SHP77 treated with DMSO at 0.1 percent for 48 hours (cell line): ENCODE results near the gene RHEBL1.
A peak's percentile ranks its signal among the peaks of the same experiment; 100 is the strongest.
"Not testable (repeated sequence)": the region's sequence is repeated elsewhere in the genome, so short reads cannot be mapped to it uniquely, and the experiment has no call there.

ENCODE experiments used
- DNase-seq: peaks from one replicate; lab custom pipeline; 2025; lab: John Stamatoyannopoulos, UW

Gene RHEBL1

DNA sequence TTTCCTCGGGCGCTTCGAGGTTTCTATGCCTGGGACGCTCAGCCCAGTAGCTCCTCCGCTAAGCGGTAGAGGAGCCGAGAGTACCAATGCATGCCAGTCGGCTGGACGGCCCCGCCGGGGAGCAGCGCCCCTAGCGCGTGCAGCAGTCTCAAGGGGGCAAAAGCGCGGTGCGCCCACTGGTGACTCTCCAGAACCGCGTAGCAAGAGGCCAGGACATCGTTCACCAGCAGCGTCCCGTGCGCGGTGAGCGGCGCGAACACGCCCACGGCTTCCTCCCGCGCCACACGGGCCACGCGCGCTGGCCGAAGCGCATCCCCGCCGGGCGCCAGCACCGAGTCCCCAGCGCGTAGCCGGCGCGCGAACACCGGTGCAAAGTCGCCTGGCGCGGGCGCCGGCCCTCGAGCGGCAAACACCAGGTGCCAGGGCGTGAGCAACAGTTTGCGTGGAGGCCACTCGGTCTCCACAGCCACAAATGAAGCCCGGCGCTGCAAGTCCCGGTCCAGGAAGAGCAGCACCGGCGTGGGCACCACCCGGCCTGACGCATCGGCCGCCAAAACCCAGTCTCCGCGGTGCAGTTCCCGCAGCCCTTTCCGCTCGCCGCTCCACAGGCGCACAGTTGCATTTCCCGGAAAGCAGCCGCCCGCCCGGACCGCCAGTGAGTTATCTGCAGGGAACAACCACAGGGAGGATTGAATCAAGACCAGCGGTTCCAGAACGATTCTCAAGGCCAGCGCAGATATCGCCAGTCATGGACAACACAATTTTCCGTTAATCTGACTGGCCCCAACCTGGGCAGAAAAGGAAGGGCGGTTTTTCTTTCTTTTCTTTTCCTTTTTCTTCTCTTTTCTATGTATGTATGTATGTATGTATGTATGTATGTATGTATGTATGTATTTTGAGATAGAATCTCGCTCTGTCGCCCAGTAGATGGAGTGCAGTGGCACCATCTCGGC is 20.3 kb upstream of the RHEBL1 start:
- no peak for DNase-seq

DNA sequence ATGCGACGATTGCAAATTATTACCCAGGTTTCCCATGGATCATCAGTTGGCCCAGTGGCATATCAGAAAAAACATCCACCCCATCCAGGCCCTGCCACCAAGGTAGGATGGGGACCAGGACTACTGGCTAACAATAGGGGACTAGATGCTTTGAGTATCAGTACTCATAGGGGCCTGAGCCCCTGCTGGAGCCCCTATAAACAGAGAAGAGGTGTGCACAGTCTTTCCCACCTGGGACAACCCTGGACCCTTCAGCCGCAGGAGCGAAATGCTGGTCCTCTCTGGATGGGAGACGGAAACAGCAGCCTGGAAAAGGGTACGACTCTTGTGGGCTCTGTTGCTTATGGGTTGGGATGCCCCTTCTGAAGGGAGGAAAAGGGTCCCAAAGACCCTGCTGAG is 19.2 kb upstream of the RHEBL1 start:
- no peak for DNase-seq

DNA sequence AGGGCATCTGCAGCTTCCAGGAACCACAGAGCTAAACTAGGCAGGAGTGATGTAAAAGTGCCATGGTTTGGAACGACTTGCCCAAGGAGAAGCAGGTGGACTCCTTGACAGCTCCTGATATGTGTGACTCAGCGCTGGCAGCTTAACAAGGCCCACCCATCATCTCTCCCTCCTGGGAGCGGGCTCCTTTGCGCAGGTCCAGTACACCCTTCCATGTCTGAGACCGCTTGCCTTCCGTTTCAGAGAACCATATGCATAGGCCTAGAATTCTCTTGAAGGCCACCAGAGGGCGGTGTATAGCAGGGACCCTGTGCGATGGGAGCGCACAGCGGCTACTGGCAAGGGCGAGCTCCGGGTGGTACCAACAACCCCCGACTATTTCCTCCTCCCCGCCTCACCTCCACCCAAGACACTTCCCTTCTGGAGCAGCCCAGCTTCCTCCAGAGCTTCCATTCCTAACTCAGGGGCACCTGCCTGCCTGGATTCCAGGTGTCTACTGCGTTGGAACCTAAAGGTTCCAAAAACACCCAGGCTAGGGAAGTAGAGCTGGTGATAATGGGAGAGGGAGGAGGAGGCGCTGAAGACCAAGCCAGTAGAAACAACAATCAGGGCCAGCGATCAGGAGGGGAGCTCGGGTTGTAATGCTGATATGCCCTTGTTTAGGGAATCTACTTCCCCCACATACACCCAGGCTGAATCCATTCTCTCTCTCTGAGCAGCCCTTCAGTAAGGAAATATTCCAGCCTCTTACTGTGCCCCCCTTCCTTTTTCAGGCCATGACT is 18.6 kb upstream of the RHEBL1 start:
- peak; percentile 91 for DNase-seq

DNA sequence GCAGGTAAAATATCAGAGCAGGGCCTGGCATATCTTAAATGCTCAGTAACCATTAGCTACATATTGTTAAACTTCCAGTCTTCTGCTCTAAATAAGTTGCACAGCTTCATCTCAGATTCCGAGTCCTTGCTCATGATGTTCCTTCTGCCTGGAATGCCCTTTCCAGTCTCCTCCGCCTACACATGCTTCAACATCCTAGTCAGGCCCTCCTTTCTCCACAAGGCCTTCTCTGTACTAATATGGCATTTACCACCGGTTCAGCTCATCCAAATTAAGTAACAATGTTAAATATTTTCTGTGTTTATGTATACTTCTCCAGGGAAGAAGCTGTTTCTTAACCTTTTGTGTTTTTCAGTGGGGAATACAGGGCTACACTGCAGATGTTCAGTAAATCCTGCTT is 16.3 kb upstream of the RHEBL1 start:
- DNase-seq: no peak

DNA sequence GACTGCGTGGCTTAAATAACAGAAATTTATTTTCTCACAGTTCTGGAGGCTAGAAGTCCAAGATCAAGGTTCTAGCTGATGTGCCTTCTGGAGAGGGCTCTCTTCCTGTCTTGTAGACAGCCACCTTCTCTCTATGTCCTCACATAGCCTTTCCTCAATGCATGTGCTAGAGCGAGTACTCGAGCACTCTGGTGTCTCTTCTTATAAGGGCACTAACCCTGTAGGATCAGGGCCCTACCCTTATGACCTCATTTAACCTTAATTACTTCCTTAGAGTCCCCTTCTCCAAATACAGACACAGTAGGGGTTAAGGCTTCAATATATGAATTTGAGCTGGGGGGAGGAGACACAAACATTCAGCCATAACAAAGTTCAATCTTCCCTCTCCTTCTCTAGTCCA is 14.7 kb upstream of the RHEBL1 start:
- DNase-seq: no peak

DNA sequence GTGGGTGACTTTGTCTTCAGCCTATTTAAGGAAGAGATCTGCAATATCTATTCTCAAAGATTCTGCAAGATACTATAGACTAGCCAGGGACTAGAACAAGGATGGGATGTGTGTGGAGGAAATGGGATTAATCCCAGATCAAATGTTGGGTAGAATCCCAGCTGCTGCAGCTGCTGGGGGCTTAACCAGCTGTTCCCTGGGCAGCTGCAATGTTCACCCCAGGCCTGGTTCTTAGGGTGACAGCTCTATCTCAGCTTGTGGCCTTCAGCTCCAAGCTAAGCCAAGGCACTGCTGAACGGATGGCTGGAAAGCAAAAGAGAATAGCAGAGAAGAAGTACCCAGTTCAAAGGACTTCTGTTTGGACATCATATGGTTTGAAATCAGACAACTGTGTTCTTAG is 10.0 kb upstream of the RHEBL1 start:
- DNase-seq: no peak

DNA sequence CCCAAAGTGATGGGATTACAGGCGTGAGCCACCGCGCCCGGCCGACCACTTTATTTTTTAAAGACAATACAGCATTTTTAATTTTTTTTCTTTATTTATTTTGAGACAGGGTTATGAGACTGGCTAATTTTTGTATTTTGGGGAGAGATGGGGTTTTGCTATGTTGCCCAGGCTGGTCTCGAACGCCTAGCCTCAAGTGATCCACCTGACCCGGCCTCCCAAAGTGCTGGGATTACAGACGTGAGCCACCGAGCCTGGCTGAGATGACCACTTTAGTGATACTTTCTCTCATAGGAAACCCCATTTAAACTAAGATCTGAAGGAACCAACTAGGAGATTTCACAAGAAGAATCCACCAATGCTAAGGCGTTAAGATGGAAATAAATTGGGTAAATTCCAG is 1.2 kb upstream of the RHEBL1 start:
- DNase-seq: no peak

DNA sequence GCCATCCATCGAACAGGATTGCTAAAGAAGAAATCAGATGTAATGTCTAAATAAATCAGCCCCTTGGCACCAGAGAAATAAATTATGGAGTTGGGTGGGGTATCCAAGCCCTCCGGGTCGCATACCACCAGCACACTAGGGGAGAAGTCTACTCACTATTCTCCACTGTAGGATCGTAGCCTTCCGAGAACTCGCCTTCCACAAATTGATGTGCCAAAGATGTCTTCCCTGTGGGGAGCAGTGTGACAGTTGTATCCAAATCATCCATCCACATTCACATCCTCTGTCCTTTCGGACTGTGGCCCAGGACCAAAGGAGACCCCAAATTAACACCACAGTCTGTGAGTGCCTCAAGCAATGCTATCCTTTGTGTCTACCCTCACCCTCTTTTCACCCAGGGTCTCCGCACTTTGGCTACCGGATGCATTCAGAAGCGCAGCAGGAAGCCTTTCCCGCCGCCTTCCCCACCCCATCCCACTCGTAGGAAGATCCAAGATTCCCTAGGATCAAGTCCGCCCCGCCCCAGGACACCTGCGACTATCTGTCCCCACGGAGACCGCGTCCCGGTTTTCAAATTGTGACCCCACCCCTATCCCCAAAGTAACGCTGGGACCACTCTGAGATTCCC is 786 bp downstream of the RHEBL1 start:
- DNase-seq: no peak

DNA sequence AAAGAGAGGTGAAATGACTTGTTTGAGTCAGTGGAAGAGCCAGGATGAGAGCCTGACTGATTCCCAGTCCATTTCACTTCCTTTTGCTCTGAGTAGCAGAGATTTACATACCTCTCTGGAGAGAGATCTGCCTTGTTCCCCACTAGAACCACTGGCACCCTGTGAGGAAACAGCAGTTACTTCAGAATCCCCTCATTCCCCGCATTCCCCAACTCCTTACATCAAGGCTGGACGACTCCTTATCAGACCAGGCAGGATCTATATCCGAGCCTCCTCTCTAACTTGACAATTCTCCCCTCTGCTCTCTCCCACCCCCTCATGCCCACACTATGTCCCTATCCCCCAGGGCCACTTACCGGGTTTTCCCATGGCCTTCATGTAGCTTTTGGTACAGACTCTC is 3.7 kb downstream of the RHEBL1 start:
- no peak for DNase-seq

DNA sequence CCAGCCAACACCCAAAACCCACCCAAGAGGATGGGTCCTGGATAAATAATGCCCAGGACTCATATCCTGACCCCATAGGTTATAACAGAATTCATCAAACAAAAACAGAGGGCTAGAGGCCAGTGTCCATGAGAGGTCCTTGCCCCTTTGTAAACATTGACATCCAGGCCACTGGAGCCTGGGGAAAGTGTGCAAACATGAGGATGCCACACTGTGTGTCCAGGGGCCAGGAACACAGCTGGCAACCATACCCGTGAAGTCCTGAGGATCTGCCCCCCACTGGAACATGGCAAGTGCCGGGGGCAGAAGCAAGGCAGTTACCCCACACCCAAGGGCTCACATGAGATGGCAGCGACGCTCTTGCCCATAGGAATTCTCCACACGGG is 5.0 kb downstream of the RHEBL1 start:
- no peak for DNase-seq

DNA sequence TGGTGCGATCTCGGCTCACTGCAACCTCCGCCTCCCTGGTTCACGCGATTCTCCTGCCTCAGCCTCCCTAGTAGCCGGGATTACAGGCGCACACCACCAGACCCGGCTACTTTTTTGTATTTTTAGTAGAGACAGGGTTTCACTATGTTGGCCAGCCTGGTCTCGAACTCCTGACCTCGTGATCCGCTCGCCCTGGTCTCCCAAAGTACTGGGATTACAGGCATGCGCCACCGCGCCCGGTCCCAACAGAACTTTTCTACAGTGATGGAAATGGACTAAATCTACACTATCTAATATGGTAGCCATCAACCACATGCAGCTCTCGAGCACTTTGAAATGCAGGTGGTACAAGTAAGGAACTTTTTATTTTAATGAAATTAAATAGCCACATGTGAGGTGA is 7.9 kb downstream of the RHEBL1 start:
- not testable (repeated sequence) for DNase-seq

DNA sequence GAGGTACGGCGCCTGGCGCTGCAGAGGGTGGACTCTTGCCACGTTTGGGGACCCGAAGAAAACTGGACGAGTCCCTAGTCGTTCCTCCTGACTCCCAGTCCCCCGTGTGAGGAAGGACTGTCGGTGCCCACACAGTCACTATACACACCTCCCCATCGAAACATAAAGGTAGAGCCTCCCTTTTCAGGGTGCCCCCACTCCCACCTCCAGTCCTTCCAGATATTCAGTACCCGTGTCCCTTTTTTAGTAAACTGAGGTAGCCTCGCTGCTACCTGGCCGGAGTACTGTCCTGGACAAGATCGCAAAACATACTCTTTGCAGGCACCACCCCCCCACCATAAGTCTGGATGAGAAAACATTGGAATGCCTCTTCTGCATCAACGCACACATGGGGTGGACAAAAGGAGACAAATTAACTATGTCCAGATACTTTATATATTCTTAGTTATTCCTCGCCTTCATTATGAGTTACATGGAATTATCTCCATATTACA is 8.6 kb downstream of the RHEBL1 start:
- no peak for DNase-seq

DNA sequence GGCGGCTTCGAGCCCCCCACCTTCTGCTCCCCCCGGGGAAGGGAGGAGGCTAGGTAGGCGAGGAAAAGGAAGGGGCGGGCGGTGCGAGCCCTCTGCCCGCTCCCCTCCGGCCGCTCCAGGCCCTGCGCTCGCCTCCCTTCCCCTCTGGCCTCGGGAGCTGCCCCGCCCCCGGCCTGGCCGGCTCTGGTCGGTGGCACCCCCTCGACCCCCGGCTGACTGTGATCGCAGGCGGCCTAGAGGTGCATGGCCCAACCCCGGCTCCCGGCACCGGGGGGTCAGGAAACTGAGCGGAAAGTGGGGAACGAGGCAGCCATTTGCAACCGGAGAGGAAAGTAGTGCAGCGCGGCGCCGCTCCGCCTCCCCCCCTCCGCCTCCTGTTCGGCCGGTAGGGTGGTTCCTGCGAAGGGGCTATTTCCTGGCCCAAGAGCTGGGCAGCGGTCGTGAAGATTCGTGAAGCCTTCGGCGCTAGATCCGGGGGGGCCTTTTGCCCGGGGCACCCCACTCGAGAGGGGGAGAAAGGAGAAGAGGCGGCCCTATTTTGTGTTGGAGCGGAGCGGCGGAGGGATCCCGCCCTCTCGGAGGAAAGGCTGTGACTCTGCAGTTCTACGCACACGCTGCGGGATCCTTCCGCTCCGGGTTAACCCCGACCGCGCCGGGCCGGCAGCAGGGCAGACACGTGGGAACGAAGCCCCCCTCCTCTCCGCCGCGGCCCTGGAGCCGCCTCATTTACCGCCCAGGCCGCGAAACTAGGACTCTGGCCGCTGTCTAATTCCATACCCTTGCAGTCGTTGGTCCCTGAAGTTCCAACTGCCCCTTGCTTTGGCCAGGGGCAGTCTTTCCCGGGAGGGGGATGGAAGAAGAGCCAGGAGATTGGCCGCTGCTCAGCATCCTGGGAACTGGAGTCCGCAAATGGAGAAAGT is 9.3 kb downstream of the RHEBL1 start, which contains the start of gene KMT2D:
TSS of gene KMT2D (minus strand) at position 558 of the 920 bp plus-strand sequence. CDS start 5,470 bp downstream, outside the sequence.
- peak; percentile 93 for DNase-seq

DNA sequence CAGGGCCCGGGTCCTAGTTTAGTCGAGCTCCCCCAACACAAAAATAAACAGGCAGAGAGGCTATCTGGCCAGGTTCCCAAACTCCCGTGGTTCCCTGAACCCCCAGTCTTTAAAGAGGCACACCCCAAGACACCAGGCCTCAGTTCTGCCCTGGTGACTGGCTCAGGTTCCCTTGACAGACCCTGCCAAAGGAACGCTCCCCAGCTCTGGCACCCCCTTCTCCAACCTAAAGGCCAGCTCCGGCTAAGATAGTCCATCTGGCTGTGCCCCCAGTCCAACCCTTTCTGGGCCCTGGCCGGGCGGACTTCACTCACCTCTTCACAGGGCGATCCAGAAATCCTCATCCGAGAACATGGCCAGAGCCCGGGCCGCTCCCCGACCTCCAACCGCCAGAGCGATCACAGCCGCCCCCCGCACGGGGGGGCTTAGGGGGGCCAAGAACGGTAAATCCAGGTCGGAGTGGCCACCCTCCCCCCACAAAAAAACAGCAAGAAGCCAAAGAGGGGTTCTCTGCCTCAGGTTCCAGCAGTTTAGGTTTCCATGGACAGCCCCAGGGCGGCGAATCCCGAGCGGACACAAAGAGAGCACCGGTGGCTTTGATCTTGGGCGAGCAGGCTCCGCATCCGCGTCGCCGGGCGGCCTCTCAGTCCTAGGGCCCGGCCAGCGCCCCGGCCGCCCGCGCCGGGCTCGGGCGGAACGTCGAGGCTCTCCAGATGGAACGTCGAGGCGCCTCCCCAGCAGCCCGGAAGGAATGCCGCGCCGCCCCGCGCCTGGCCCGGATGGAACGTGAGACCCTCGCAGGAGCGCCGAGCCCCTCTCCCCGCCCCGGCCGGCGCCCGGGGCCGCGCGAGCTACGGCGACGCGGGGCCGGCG is 10.2 kb downstream of the RHEBL1 start:
- DNase-seq: no peak

DNA sequence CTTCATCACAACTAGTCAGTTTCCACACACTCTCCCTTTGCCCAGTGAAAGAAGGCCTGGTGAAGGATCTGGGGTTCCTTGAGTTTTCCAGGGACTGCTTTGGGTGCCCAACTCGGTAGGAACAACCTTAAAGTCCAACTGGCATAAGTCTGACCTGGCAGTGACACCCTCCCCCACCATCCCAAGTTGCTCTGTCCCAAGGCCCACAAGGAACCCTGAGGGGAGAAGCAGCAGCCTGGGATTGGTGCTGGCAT is 10.8 kb downstream of the RHEBL1 start:
- DNase-seq: no peak

DNA sequence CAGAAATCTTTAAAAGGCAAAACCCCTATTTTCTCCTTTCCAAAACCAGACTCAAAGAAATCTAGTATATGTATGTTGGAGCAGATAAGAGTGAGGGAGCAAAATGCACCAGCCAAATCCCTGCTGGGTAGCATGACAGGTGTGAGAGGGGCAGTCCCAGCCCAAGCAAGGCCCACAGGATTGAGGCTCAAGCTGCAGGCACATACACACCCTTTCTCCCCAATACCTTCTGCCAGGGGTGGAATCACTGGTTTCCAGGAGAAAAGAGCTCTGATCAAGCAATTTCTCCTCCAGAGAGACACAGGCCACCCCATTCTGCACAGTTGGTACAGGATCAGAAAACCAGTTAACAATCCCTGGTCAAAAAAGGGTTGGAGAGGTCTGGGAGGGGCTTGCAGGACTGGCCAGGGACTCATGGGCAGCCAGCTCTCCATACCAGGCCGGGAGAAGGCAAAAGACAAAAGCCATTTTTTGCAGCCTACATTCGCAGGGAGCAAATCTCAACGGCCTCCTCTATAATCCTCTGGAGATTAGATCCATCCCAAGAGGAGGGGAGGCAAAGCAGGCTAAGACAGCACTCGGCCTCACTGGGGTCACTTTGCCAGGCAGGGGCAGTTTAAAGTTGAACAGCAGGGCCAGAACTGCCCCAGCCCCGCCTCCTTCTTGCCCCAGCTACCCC is 11.3 kb downstream of the RHEBL1 start:
- DNase-seq: no peak

DNA sequence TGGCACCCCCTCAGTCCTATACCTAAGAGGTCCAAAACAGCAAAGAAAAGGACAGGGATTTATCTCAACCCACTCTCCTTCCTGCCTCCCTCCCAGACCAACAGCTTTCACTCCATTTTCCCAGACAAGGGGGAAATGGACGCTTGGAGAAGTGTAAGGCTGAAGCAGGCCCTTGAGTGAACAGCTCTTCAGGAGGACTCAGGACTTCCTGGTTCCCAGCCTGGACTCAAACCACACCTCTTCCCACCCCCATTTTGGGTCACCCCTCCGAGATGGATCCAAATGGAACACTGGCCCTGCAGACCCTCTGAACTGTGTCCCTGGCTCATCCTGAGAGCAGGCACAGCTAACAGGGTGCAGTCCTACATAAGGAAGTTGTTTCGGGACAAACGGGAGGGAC is 11.9 kb downstream of the RHEBL1 start:
- no peak for DNase-seq

DNA sequence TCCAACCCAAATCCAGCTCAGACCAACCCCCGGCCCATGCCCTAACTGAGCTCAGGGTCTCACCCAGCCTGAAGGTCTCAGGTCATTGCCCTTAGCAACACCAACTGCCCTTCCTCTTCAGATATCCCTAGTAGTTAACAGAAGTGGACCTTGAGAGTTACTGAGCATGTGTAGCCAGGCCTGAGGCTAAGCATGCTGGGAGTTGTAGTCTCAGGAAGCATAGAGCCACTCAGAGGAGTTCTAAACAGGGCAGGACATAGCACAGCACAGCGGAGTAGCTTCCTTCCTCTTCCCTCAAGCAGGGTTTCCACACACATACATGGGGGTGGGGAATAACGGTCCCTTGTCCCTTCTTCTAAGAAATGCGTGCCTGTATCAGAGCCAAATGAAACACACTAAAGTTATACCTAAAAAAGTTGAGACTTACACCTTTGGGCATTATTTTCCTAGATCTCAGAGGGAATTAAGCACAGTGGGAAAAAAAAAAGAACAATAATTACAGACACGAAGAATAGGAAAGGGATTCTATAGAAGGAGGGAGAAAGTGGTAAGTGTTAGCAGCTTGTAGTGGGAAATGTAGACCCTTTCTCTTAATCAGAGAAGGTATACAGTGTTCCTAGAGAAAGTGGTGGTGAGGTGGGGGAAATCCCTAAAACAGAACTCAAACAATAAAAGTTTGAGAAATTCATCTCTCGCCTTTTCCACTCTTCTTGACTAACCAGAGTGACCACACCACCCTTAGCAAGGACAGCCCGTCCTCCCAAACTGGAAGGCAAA is 13.6 kb downstream of the RHEBL1 start:
- no peak for DNase-seq

DNA sequence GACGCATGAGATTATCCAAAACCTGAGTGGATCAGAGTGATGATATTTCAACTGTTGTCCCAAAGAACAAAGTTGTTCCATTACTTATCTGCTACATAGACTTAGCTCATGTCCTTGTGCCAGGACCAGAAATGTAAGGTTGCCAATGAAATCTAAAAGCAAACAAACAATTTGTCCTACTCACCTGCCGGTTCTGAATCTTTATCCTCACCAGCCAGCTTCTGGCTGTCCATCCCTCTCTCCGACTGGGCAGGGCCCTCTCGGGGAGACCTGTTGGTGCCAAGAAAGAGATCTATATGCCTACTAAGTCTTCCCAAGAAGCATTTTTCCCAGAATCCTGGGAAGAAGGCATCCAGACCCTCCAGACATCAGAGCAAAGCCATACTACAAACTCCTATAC is 14.7 kb downstream of the RHEBL1 start:
- no peak for DNase-seq
